NCI-H2227 (cell line): ENCODE data around the gene GLYAT.
"Not testable (repeated sequence)": the region's sequence is repeated elsewhere in the genome, so short reads cannot be mapped to it uniquely, and the experiment has no call there.

Source experiments
- DNase-seq: peaks from one replicate; lab custom pipeline; 2025; ENCODE audit not compliant: unreplicated experiment; lab: John Stamatoyannopoulos, UW

The GLYAT gene

GRCh38 chr11:58744988-58745704, 13.4 kb upstream of the GLYAT start:
- DNase-seq: no peak

- DNase-seq: no peak
These were observed 11.5 kb upstream of the GLYAT start for GRCh38 chr11:58742981-58743880.

GRCh38 chr11:58742140-58742539, 10.4 kb upstream of the GLYAT start:
- DNase-seq: no peak

GRCh38 chr11:58741127-58741526, 9.4 kb upstream of the GLYAT start:
- no peak for DNase-seq

- no peak for DNase-seq
These were observed 8.7 kb upstream of the GLYAT start for GRCh38 chr11:58740447-58740846.

- DNase-seq: no peak
These were observed 8.1 kb upstream of the GLYAT start for GRCh38 chr11:58739725-58740430.

- no peak for DNase-seq
These were observed 3.1 kb upstream of the GLYAT start for GRCh38 chr11:58734681-58735490.

GRCh38 chr11:58730507-58731089, 1.1 kb downstream of the GLYAT start:
- no peak for DNase-seq

GRCh38 chr11:58727415-58727797, 4.3 kb downstream of the GLYAT start:
- no peak for DNase-seq

- DNase-seq: no peak
These were observed 4.9 kb downstream of the GLYAT start for GRCh38 chr11:58726737-58727414.

- no peak for DNase-seq
These were observed 12.2 kb downstream of the GLYAT start for GRCh38 chr11:58719406-58720117.

- no peak for DNase-seq
These were observed 19.2 kb downstream of the GLYAT start for GRCh38 chr11:58712531-58712930.

GRCh38 chr11:58711832-58712231, 19.9 kb downstream of the GLYAT start:
- DNase-seq: no peak

GRCh38 chr11:58707767-58708166, 24.0 kb downstream of the GLYAT start:
- DNase-seq: no peak

- not testable (repeated sequence) for DNase-seq
These were observed 34.9 kb downstream of the GLYAT start for GRCh38 chr11:58696825-58697224.

GRCh38 chr11:58693026-58693425, 38.7 kb downstream of the GLYAT start:
- no peak for DNase-seq

- DNase-seq: no peak
These were observed 40.1 kb downstream of the GLYAT start for GRCh38 chr11:58691675-58692074.

- no peak for DNase-seq
These were observed 42.8 kb downstream of the GLYAT start for GRCh38 chr11:58688789-58689503.
